Measurements from ENCODE around the gene ZDHHC22. TPM values are rescaled to one million over a fixed set of nuclear protein-coding genes. Genes with fewer than 3 reads are reported as not detected.

ZDHHC22 gene
- total and polyA plus RNA-seq, 7 donors = 0.01 to 0.04 TPM; not detected in 5

DNA sequence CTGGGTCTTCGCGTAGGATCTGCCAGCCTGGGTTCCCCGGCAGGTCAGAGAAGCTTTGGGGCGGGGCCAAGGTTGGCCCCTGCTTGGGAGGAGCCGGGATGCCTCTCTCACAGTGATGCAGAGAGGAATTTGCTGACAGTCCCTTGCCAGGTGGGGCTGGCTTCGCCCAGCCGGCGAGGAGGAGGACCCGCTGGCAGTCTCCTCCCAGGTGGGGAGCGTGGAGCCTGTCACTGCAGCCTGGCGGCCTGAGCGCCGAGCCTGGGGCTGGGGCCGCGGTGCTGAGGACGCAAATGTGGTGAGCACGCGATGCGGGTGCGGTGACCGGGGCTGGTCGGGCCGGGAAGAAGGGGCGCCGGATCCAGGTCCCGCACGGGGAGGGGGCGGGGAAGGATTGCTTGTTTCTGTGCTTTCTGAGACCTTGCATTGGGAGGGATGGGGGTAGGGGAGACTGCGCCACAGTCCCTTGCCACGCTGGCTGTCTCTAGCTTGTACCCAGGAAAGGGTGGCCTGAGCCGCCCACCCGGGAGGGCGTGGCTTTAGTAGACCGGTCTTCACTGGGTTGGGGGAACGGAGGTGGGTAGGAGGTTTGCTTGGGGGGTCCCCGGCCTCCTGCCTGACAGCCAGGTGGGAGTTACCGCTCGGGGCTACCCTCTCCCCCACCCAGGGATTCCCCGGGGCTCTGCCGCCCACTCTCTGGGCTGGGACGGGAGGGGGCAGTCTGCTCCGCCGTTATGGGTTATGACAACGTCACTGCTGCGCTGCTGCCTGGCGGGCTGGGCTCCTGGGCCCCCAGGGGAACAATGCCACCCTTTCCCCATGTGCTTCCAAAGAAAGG is 40.2 kb upstream of the ZDHHC22 start, which contains the start of gene TMEM63C:
Gene TMEM63C, plus strand, starts transcription at position 196 of the 835 bp plus-strand sequence. CDS start 37,016 bp downstream, outside the sequence.
- ATAC-seq (peak in 1 of 4 donors; percentile 33), DNase-seq (no peak)
- WGBS, 3 donors = 1 to 2% (median 2%) methylated on average over 35 to 46 of the region's 46 CpGs
- TF ChIP-seq, protein P1, sequence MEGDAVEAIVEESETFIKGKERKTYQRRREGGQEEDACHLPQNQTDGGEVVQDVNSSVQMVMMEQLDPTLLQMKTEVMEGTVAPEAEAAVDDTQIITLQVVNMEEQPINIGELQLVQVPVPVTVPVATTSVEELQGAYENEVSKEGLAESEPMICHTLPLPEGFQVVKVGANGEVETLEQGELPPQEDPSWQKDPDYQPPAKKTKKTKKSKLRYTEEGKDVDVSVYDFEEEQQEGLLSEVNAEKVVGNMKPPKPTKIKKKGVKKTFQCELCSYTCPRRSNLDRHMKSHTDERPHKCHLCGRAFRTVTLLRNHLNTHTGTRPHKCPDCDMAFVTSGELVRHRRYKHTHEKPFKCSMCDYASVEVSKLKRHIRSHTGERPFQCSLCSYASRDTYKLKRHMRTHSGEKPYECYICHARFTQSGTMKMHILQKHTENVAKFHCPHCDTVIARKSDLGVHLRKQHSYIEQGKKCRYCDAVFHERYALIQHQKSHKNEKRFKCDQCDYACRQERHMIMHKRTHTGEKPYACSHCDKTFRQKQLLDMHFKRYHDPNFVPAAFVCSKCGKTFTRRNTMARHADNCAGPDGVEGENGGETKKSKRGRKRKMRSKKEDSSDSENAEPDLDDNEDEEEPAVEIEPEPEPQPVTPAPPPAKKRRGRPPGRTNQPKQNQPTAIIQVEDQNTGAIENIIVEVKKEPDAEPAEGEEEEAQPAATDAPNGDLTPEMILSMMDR (IDR thresholded peaks at IDR 0.05) = no peak
- Histone ChIP-seq H3K36me3 (ENCODE audit: insufficient read depth in 1 of 2, low read depth in 1 of 2) (no peaks in the 10 kb centered on the region), H3K4me3 (peak within 1 kb of the TSS; percentile 46), H3K9me3 (no peaks in the 10 kb centered on the region), H3K4me1 (no peaks in the 10 kb centered on the region), H3K27ac (no peak within 1 kb of the TSS), H3K27me3 (ENCODE audit: insufficient read depth in 3 of 3, low read length in 2 of 3) (peaks cover 0 to 31% (median 15%) of the 10 kb centered on the region in 3 donors)
- intact Hi-C loops (cut with DNase I) = no loop called here

DNA sequence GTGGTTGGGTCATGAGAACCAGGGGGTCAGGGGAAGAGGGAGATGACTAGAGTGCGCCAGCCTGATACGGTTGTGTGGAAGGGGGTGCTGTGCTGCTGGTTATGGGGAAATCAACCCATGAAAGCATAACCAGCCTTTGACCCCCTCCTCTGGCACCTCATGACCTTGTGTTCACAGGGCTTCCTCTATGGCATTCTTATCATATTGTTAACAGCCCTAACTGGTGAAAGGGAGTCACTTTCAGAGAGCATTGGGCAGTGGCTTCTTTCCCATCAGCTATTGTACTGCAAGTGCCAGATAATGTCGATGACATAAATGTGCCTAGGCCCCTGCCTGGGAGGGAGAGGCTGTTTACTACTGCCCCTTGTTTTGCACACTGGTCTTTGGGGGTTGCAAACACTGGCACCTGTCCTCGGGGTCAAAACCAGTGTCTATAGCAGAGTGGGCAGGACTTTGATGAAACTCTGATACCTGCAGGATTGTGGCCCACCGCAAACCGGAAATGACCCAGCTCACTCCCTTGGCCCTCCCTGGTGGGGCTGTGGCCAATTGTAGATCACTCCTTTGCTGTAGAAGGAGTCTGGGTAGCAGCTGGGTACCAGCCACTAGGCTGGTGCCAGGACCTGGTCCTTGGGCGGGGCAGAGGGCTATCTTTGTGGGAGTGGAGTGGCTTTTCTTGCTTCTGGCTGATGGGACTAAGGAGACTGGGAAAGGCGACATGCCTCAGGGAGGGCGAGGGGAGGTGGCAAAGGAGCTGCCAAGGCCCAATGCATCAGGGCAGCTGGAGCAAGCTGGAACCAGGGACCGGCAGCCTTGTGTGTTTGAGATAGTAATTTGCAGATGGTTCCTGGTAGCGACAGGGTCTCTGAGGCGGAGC is 39.4 kb upstream of the ZDHHC22 start:
- intact Hi-C loops (cut with DNase I) = no loop called here
- 34 to 46% (median 39%) methylated on average over 10 to 12 of the region's 12 CpGs for WGBS, 3 donors
- TF ChIP-seq, protein P1 (IDR thresholded peaks at IDR 0.05) = no peak
- DNase-seq = no peak
- Histone ChIP-seq H3K36me3 (ENCODE audit: insufficient read depth in 1 of 2, low read depth in 1 of 2) (no peaks in the 10 kb centered on the region), H3K27me3 (ENCODE audit: insufficient read depth in 3 of 3, low read length in 2 of 3) (peaks cover 0 to 31% (median 15%) of the 10 kb centered on the region in 3 donors), H3K4me1 (no peaks in the 10 kb centered on the region), H3K27ac (no peak overlapping the region), H3K4me3 (no peak overlapping the region), H3K9me3 (no peaks in the 10 kb centered on the region)
- no peak for ATAC-seq

DNA sequence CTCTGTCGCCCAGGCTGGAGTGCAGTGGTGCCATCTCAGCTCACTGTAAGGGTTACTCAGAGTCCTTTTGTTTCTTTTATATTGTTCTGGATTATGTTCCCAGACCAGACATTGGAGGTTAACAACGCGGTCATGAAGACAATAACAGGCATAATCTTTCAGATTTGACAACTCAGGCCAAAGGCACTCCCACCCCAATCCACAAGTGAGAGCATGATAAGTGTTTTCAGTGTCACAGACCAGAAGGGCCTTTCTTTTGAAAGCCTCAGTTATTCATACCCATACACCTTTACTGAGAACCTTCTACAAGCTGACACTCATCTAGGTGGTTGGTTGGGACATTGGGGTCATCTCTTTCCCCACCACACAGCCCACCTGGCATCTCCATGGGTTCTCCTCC is 37.1 kb upstream of the ZDHHC22 start:
- Histone ChIP-seq H3K27me3 (ENCODE audit: insufficient read depth in 3 of 3, low read length in 2 of 3) (peaks cover 0 to 31% (median 15%) of the 10 kb centered on the region in 3 donors), H3K36me3 (ENCODE audit: insufficient read depth in 1 of 2, low read depth in 1 of 2) (no peaks in the 10 kb centered on the region), H3K4me1 (no peaks in the 10 kb centered on the region), H3K9me3 (no peaks in the 10 kb centered on the region), H3K4me3 (no peak overlapping the region), H3K27ac (no peak overlapping the region)
- DNase-seq (no peak), ATAC-seq (no peak)
- TF ChIP-seq, protein P1 (IDR thresholded peaks at IDR 0.05) = no peak
- 42 to 51% (median 49%) methylated on average over 3 of the region's 3 CpGs for WGBS, 3 donors
- intact Hi-C loops (cut with DNase I) = no loop called here

DNA sequence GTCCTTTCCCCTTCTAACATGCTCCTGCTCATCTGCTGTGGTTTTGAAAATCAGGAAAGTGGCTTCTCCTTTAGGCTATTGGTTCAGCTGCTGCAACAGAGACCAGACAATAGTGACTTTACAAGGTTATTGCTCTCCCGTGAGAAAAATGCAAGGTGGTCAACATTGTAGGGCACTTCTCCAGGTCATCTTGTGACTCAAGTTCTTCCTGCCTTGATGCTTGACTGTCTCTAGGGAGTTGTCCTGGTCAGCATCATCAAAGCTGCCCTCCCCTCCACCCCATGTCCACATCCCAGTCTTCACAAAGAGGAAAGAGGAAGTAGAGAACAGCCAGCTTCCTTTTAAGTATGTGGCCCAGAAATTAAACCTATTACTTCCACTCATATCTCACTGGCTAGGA is 36.1 kb upstream of the ZDHHC22 start:
- ATAC-seq = no peak
- no peak for DNase-seq
- intact Hi-C loops (cut with DNase I) = no loop called here
- H3K27me3 ChIP-seq (ENCODE audit: insufficient read depth in 3 of 3, low read length in 2 of 3) = peaks cover 0 to 28% (median 15%) of the 10 kb centered on the region in 3 donors
- no peaks in the 10 kb centered on the region for H3K36me3 ChIP-seq (ENCODE audit: insufficient read depth in 1 of 2, low read depth in 1 of 2)
- H3K4me3 ChIP-seq = no peak overlapping the region
- 25 to 32% (median 25%) methylated on average over 1 of the region's 1 CpG for WGBS, 3 donors
- no peaks in the 10 kb centered on the region for H3K4me1 ChIP-seq
- TF ChIP-seq, protein P1 (IDR thresholded peaks at IDR 0.05) = no peak
- H3K27ac ChIP-seq = no peak overlapping the region
- no peaks in the 10 kb centered on the region for H3K9me3 ChIP-seq

All from psoas muscle (tissue), 8 donors.